ENCODE data around the gene TP63.

Gene TP63

DNA sequence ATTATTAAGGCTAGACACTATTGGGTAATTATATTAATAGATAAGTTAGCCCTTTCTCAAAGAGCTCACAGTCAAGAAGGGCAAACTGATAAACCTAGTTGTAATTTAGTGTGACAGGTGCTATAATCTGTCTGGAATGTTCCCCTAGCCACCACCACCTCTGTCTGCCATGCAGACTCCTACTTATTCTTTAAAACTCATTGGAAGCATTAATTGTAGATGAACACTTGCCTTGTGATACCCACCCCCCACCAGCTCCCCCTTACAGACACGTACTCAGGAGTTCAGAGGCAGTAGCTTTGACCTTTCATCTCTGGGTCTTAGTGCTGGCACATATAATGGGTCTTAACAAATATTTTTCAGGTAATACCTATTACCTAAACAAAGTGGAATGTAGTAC lies 195.9 kb downstream of the TP63 start:
- H3K4me3 ChIP-seq (ENCODE audit: low read depth, low read length): no peak overlapping the region
- no peak for DNase-seq (ENCODE audit: low read depth, low spot score)
- TF ChIP-seq, protein P1, sequence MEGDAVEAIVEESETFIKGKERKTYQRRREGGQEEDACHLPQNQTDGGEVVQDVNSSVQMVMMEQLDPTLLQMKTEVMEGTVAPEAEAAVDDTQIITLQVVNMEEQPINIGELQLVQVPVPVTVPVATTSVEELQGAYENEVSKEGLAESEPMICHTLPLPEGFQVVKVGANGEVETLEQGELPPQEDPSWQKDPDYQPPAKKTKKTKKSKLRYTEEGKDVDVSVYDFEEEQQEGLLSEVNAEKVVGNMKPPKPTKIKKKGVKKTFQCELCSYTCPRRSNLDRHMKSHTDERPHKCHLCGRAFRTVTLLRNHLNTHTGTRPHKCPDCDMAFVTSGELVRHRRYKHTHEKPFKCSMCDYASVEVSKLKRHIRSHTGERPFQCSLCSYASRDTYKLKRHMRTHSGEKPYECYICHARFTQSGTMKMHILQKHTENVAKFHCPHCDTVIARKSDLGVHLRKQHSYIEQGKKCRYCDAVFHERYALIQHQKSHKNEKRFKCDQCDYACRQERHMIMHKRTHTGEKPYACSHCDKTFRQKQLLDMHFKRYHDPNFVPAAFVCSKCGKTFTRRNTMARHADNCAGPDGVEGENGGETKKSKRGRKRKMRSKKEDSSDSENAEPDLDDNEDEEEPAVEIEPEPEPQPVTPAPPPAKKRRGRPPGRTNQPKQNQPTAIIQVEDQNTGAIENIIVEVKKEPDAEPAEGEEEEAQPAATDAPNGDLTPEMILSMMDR (IDR thresholded peaks at IDR 0.05; ENCODE audit: insufficient read depth, low read length, missing control alignments): no peak
- ChIA-PET POLR2A (no interaction called here), CTCF (no interaction called here)

DNA sequence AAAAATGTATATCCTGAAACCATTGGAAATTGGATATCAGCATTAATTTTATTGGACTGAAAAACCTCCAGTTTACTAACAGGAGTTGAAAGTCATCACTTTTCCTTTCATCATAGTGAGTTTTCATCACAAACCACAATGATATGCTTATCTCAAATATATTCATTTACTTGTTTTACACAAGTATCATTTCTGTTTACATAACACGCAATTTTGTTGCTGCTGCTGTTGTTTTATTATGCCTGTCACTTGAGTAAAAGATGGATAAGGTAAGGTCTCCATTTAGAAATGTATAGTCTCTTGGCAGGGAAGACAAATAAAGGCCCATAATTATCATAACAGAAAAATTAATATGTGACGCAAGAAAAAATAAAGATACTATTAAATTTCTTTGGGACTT lies 199.2 kb downstream of the TP63 start:
- DNase-seq (ENCODE audit: low read depth, low spot score): no peak
- ChIA-PET CTCF (no interaction called here), POLR2A (no interaction called here)
- TF ChIP-seq, protein P1 (IDR thresholded peaks at IDR 0.05; ENCODE audit: insufficient read depth, low read length, missing control alignments): no peak
- H3K4me3 ChIP-seq (ENCODE audit: low read depth, low read length): no peak overlapping the region

DNA sequence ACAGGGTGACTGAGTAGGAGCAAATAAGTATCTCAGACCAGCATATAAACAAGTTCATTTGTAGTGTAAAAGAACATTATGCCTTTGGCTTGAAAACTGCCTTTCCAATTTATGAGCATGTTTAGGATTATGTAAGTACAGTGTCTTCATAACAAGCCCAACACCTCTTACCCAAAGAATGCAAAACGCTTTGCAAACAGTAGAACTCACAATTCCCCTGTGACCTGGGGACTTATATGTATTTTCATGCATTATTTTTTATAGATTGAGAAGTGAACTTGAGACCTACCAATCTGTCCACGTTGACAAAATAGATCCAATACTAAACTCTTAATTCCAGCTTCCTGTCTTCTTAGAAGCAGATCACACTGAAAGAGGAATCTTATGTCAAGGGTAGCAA lies 202.1 kb downstream of the TP63 start:
- no peak for DNase-seq (ENCODE audit: low read depth, low spot score)
- CTCF ChIA-PET: no interaction called here
- no peak overlapping the region for H3K4me3 ChIP-seq (ENCODE audit: low read depth, low read length)
- TF ChIP-seq, protein P1 (IDR thresholded peaks at IDR 0.05; ENCODE audit: insufficient read depth, low read length, missing control alignments): no peak
- POLR2A ChIA-PET: no interaction called here

DNA sequence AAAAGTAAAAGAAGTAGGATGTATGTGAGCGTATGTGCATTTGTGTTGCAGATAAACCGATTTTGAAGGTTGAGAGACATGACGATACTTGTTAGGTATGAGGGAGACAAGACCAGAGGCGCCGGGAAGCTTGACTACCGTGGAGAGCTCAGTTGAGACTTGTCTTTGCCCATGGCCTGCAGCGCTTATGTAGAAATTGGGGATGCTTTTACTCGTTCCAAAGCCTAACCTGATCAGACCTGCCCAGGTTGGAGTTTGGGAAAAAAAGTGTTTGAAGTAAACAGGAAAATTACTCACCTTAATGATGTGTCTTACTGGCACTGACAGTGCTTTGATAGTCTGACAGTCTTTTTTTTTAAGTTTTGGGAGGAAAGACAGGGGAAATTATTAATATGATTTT lies 202.8 kb downstream of the TP63 start:
- CTCF ChIA-PET: no interaction called here
- DNase-seq (ENCODE audit: low read depth, low spot score): no peak
- no peak overlapping the region for H3K4me3 ChIP-seq (ENCODE audit: low read depth, low read length)
- POLR2A ChIA-PET: no interaction called here
- TF ChIP-seq, protein P1 (IDR thresholded peaks at IDR 0.05; ENCODE audit: insufficient read depth, low read length, missing control alignments): no peak

DNA sequence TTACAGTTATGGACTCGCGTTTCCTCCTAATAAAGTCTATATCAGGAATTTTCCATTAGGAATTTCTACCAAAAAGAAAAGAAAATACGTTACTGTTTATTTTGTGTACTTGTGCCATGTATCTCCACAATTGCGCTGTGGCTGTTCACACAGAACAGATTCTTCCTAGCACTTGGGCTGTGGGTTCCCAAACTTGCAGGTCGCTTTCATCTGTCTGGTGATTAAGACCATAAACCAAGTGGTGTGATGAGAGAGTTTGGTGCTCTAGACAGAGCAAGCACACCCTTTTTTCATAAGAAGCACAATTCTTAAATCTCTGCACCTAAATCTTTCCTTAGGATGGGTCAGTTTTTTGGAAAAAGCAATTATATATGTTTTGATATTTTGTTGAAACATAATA lies 203.3 kb downstream of the TP63 start:
- CTCF ChIA-PET: no interaction called here
- no peak for DNase-seq (ENCODE audit: low read depth, low spot score)
- POLR2A ChIA-PET: no interaction called here
- TF ChIP-seq, protein P1 (IDR thresholded peaks at IDR 0.05; ENCODE audit: insufficient read depth, low read length, missing control alignments): no peak
- H3K4me3 ChIP-seq (ENCODE audit: low read depth, low read length): no peak overlapping the region

DNA sequence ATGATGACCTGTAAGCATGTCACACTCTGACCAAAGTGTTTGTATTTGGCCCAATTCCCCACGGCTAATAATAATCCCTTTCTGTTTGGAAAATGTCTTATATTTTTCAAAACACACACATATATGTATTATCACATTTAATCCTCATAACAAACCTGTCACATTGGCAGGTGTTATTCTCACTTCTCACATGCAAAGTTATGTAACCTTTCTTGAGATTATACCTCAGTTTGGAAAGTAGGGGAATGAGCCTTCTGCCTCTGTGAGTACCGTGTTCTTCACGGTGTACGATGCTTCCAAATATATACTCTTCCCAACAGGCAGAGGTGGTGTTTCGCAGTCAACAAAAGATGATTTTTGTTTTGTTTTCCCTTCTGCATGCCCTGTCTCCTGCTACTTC lies 205.6 kb downstream of the TP63 start:
- TF ChIP-seq, protein P1 (IDR thresholded peaks at IDR 0.05; ENCODE audit: insufficient read depth, low read length, missing control alignments): no peak
- ChIA-PET POLR2A (no interaction called here), CTCF (no interaction called here)
- H3K4me3 ChIP-seq (ENCODE audit: low read depth, low read length): no peak overlapping the region
- DNase-seq (ENCODE audit: low read depth, low spot score): no peak

Measured in AG04449 (cell line).